Femur (tissue), 1 donor: Measurements from ENCODE around the gene MT1X.

Experiments used
- DNase-seq: peaks from one replicate; pipeline ENCODE4 v3.0.0-alpha.2; 2017

The MT1X gene

DNA sequence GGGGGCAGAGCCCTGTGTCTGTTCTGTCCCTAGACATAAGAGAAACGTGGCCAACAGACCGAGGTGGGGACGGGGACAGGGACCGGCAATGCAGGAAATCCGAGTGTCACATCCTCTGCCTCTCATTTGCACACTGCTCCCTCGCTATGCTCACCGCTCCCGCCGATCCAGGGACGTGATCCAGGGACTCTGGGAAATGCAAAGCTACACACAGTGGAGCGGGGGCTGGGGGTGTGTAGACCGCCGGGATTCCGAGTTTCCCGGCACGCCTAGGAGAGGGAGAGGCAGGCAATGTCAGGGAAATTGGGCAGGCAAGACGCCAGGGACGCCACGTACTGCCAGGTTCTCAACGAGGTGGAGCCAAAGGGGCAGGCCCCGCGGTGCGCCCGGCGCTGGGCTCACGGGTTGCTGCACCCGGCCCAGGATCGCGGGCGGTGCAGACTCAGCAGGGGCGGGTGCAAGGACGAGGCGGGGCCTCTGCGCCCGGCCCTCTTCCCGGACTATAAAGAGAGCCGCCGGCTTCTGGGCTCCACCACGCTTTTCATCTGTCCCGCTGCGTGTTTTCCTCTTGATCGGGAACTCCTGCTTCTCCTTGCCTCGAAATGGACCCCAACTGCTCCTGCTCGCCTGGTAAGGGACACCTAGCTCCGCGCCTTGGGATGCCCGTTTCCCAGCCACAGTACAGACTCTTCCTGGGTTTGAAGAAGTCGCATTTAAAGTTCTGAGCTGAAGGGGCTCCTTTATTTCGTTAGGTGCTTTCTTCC, at the start of gene MT1X:
MT1X (plus strand) TSS at position 532 of the 764 bp plus-strand sequence; CDS start at position 603, 71 bp downstream.
- DNase-seq = peak; percentile 92

DNA sequence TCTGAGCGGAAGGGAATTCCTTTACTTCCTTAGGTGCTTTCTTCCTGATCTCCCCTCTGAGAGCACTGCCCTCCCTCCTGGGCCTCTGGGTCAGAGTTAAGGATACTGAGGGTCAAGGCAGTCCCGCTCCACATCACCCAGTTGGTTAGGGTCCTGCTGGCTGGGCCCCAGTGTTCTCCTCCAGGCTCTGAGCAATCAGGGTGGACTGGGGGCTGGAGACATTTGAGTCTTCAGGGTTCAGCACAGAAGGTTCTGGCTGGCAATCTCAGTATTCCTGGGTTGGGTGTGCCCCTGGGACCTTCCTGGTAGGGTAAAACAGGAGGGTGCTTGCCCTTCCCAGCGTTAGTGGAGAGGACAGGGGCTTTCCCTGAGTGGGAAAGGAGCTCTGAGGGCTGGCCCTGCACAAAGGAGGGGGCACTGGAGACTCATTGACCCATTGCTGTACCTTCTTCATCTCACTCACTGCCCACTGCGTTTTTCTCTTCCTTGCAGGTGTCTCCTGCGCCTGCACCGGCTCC, 49.4 kb upstream of the MT1X start:
- no peak for DNase-seq

DNA sequence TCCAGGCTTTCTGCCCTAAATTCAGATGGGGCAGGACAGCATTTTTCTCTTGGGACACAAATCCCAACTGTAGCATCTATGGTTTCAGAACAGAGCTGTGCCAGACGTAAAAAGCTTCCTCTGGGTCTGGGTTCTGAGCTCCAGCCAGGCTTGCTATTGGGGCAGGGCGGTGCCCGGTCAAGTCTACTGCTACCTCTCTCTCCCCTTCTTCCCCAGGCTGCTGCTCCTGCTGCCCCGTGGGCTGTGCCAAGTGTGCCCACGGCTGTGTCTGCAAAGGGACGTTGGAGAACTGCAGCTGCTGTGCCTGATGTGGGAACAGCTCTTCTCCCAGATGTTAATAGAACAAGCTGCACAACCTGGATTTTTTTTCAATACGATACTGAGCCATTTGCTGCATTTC, 48.7 kb upstream of the MT1X start:
- no peak for DNase-seq

DNA sequence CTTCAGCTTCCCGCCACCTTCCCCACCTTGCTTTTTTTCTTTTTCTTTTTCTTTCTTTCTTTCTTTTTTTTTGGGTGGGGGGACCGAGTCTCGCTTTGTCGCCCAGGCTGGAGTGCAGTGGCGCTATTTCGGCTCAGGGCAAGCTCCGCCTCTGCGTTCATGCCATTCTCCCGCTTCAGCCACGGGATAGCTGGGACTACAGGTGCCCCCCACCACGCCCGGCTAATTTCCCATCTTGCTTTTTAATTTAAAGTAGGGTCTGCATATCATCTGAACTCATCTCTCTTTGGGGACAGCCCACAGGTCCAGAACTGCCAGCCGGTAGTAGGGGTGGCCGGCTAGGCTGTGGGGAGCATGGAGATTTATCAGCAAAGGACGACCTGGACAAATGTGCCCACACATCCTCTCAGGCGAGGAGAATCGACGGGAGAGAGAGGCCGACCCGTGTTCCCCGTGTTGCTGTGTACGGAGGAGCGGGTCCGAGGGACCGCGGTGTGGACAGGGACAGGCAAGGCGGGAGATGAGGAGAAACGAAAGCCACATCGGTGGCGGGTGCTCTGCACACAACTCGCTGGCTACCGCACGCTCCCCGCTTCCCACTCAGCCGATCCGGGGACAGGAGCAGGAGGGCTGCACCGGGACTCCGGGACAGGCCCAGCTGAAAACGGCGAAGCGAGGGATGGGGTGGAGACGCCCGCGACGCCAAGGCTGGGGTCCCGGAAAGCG, 47.4 kb upstream of the MT1X start:
- no peak for DNase-seq

- DNase-seq = no peak
These were observed 46.8 kb upstream of the MT1X start for GRCh38 chr16:56635441-56635967.

- DNase-seq = no peak
These were observed 45.5 kb upstream of the MT1X start for GRCh38 chr16:56636616-56637413.

DNA sequence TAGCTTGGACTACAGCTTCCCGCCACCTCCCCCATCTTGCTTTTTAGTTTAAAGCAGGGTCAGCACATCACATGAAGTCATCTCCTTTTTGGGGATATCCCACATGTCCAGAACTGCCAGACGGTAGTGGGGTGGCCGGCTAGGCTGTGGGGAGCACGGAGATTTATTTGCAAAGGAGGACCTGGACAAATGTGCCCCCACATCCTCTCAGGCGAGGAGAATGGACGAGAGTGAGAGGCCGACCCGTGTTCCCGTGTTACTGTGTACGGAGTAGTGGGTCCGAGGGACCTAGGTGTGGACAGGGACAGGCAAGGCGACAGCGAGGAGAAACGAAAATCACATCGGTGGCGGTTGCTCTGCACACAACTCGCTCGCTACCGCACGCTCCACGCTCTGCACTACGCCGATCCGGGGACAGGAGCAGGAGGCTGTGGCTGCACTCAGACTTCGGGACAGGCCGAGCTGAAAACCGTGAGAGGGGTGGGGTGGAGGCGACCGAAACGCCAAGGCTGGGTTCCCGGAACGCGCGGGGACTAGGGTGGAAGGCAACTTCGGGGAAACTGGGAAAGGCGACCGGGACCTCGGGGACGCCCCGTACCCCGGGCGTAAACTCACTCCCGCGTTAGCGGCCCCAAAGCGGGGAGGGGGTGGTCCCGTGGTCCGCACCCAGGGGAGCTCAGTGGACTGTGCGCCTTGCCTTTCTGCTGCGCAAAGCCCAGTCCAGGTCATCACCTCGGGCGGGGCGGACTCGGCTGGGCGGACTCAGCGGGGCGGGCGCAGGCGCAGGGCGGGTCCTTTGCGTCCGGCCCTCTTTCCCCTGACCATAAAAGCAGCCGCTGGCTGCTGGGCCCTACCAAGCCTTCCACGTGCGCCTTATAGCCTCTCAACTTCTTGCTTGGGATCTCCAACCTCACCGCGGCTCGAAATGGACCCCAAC, 44.2 kb upstream of the MT1X start, which contains the start of gene MT1A:
MT1A (plus strand) TSS at position 853 of the 937 bp plus-strand sequence; CDS start at position 926, 73 bp downstream.
- DNase-seq = peak; percentile 72

- DNase-seq = no peak
These were observed 43.2 kb upstream of the MT1X start for GRCh38 chr16:56639045-56639444.

- no peak for DNase-seq
These were observed 42.2 kb upstream of the MT1X start for GRCh38 chr16:56640076-56640475.

- no peak for DNase-seq
These were observed 41.1 kb upstream of the MT1X start for GRCh38 chr16:56641166-56641565.

DNA sequence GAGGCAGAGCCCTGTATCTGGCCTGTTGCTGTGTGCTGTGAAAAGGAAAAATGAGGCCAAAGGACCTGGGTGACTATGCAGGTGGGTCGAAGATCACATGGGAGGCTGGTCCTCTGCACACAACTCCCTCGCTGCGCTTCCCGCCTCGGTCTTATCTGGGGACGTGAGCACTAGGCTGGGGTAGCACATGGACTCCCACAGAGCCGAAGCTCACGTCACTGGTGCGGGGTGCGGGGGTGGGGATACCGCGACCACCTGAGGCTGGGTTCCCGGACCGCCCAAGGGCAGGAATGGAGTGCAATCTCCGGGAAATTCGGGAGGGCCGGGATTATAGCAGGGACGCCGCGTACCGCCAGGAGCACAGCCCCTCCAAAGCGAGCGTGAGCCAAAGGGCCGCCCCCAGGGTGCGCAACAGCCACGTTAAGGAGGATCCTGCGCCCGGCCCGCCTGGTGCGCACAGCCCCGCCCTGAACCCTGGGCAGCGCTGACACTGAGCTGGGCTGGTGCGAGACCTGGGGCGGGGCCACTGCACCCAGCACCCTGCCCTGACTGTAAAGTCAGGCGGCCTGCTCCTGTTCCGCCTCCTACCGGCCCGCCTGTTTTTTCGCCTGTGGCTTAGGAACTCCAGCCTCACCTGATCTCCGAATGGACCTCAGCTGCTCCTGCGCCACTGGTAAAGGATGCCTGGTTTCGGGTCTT, 39.0 kb upstream of the MT1X start:
- DNase-seq = peak; percentile 31

DNA sequence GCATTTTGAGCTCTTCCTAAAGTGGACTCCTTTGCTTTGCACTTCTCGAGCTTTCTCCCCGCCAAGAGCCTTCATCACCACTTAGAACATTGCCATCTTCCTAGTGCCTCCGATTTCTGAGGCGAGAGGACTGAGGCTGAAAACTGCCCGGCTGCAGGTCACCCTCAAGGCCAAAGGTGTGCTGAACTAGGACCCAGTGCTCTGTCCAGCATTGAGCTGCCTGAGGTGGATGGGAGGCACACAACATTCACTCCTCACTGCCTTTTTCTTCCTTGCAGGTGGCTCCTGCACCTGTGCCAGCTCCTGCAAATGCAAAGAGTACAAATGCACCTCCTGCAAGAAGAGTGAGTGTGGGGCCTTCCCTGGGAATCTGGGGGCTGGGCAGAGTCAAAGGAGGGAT, 38.4 kb upstream of the MT1X start:
- no peak for DNase-seq

GRCh38 chr16:56645311-56645710, 37.0 kb upstream of the MT1X start:
- DNase-seq = no peak

DNA sequence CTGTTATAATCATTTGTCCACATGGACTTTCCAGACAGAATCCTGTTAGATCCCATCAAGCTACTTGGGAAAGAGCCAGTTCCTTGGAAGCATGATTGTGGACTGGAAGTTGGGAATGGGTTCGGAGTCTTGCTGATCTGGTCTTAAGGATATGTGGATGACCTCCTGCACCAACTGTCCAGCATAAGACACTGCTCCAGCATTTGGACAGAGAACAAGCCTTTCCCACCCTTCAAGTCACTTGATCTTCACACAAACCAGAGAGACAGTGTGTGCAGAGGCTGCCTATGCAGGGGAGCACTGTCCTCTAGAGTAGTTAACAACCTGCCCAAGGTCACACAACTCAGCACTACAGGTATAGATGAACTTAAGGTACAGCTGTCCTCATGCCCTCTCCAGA, 36.4 kb upstream of the MT1X start:
- no peak for DNase-seq

GRCh38 chr16:56647641-56648431, 34.4 kb upstream of the MT1X start:
- DNase-seq = no peak

GRCh38 chr16:56649271-56649670, 33.0 kb upstream of the MT1X start:
- DNase-seq = no peak

GRCh38 chr16:56649820-56650219, 32.5 kb upstream of the MT1X start:
- no peak for DNase-seq

DNA sequence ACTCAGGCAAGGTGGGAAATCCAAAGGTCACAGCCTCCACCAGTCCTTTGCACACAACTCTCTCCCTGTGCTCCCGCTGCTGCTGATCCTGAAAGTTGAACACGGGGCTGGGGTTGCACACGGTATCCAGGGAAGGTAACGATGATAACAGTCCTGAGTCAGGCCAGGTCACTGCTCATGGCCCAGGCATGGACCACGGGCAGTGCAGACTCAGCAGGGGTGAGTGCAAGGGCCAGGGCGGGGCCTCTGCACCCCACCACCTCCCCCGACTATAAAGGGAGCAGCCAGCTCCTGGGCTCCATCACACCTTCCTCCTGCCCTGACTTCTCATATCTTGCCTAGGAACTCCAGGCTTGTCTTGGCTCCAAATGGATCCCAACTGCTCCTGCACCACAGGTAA, 30.7 kb upstream of the MT1X start, which contains the start of gene MT1B:
MT1B (plus strand) TSS at position 301 of the 400 bp plus-strand sequence; CDS start at position 369, 68 bp downstream.
- no peak for DNase-seq

GRCh38 chr16:56652600-56652999, 29.7 kb upstream of the MT1X start:
- no peak for DNase-seq

DNA sequence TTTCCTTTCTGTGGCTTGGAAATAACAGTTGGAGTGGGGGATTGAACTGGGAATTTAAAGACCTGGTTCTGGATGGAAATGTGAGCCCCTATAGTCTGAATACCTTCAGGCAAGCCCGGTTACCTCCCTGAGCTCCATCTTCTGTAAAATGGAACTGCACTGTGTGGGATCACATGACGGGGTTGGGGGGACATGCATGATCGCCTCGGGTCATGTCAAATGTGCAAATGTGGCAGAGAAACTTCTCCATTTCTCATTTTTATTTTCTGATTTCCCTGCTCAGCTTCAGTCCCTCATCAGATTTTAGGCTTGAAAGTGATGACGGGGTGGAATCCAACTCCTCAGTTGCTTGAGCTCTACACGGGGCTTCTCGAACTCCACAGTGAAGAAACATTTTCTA, 29.1 kb upstream of the MT1X start:
- no peak for DNase-seq
